ENCODE data around the gene ATG7. TPM values are rescaled to one million over a fixed set of nuclear protein-coding genes. Genes with fewer than 3 reads are reported as not detected.
"Not testable (repeated sequence)": the region's sequence is repeated elsewhere in the genome, so short reads cannot be mapped to it uniquely, and the experiment has no call there.

The ATG7 gene
- total RNA-seq, 2 experiments from 2014 or later: 26.9 to 35.1 TPM

DNA sequence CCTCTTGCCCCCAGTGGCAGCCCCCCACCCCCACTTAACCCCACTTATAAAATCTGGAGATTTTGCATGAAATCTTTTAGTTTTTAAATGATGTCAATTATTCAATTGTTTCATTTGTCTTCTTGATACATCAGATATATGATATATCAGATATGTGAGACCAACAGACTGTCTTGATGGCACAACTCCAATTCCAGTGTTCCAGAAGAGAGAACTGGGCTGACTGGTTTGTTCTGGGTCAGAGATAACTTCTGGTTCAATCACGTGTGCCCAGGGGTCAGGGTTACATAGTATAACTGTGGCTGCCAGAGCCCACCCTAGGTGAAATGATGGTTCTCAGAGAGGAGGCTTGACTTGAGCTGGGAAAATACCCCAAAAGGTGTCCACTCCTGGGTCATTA, 32.4 kb upstream of the ATG7 start:
- no peak overlapping the region for H3K27ac Mint-ChIP-seq
- no peak overlapping the region for H3K4me3 Mint-ChIP-seq
- CTCF ChIA-PET: interaction anchor here (2.5 kb wide), 1 partner anchor 94 kb away, joined by 27 read pairs; no protein-coding TSS in a partner anchor
- H3K36me3 Mint-ChIP-seq (ENCODE audit: low read depth): peaks cover 13% of the 10 kb centered on the region
- H3K4me1 Mint-ChIP-seq: peaks cover 30% of the 10 kb centered on the region
- POLR2A ChIA-PET: interaction anchor here (1.5 kb wide), 1 partner anchor 32 kb away, joined by 5 read pairs; the partner anchor contains the start of gene ATG7
- DNase-seq: no peak
- H3K27me3 Mint-ChIP-seq: peaks cover 12% of the 10 kb centered on the region
- peaks cover 18% of the 10 kb centered on the region for H3K9me3 Mint-ChIP-seq

- Mint-ChIP-seq H3K27me3 (peaks cover 8% of the 10 kb centered on the region), H3K9me3 (peaks cover 18% of the 10 kb centered on the region), H3K4me1 (peaks cover 30% of the 10 kb centered on the region), H3K27ac (peak overlapping the region; percentile 1), H3K4me3 (no peak overlapping the region), H3K36me3 (ENCODE audit: low read depth) (peaks cover 13% of the 10 kb centered on the region)
- ChIA-PET POLR2A (no interaction called here), CTCF (no interaction called here)
- no peak for DNase-seq
Measured at GRCh38 chr3:11240496-11240895, 31.7 kb upstream of the ATG7 start.

- ChIA-PET POLR2A (interaction anchor here (1.4 kb wide), 2 partner anchors 18 to 28 kb away, joined by 3 to 4 read pairs; partner anchors contain the start of gene ATG7), CTCF (interaction anchor here (1.8 kb wide), 1 partner anchor 90 kb away, joined by 9 read pairs; no protein-coding TSS in a partner anchor)
- no peak for DNase-seq
- peaks cover 6% of the 10 kb centered on the region for H3K27me3 Mint-ChIP-seq
- H3K4me3 Mint-ChIP-seq: no peak overlapping the region
- peaks cover 14% of the 10 kb centered on the region for H3K9me3 Mint-ChIP-seq
- peaks cover 9% of the 10 kb centered on the region for H3K36me3 Mint-ChIP-seq (ENCODE audit: low read depth)
- H3K4me1 Mint-ChIP-seq: peaks cover 7% of the 10 kb centered on the region
- H3K27ac Mint-ChIP-seq: no peak overlapping the region
Measured at GRCh38 chr3:11244121-11244677, 28.0 kb upstream of the ATG7 start.

- Mint-ChIP-seq H3K9me3 (peaks cover 10% of the 10 kb centered on the region), H3K27me3 (peaks cover 6% of the 10 kb centered on the region), H3K36me3 (ENCODE audit: low read depth) (peaks cover 4% of the 10 kb centered on the region), H3K27ac (no peak overlapping the region), H3K4me3 (no peak overlapping the region), H3K4me1 (peaks cover 4% of the 10 kb centered on the region)
- POLR2A ChIA-PET: interaction anchor here (1.1 kb wide), 1 partner anchor 66 kb away, joined by 3 read pairs; no protein-coding TSS in a partner anchor
- DNase-seq: no peak
- CTCF ChIA-PET: no interaction called here
Measured at GRCh38 chr3:11245276-11245675, 26.9 kb upstream of the ATG7 start.

DNA sequence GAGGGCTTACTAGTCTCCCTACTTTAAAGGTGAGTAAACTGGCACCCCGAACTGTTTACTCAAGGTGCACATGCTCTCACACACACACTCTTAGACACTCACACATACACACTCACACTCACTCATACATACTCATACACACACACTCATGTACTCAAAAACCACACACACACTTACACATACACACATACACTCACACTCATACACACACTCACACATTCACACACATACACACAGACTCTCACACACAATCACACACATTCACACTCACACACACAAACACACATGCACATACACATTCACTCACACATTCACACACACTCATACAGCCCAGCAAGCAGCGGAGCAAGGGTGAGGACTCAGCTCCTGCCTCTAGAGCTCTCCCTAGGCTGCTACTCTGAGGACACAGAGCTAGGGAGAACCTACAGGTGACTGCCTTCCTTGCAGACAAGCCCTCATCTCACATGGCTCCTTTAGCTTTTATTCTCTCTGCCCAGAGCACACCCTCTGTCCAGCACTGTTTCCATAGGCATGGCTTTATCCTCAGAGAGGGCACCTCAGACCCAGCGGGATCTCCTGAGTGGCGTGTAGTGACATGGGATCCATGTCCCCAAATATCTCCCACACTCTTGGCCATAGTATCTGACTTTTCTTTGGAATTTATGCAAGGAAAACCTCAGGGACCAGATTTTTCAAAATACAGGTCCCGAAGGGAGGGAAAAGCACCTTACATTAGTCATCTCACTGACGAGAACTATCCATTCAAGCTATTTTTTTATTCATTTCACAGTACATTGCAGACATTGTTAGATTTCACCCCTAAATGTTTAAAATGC, 26.2 kb upstream of the ATG7 start:
- Mint-ChIP-seq H3K36me3 (ENCODE audit: low read depth) (peaks cover 5% of the 10 kb centered on the region), H3K27ac (no peak overlapping the region), H3K27me3 (peaks cover 6% of the 10 kb centered on the region), H3K9me3 (peaks cover 7% of the 10 kb centered on the region), H3K4me1 (peaks cover 7% of the 10 kb centered on the region), H3K4me3 (no peak overlapping the region)
- DNase-seq: no peak
- ChIA-PET CTCF (no interaction called here), POLR2A (interaction anchor here (1.1 kb wide), 1 partner anchor 65 kb away, joined by 3 read pairs; no protein-coding TSS in a partner anchor)

DNA sequence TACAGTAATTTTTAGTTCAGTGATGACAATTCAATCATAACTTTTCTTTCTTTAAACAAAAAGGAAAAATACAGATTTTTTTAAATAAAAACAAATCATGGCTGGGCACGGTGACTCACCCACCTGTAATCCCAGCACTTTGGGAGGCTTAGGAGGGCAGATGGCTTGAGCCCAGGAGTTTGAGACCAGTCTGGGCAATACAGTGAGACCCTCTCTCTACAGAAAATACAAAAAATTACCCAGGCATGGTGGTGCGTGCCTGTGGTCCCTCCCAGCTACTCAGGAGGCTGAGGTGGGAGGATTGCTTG, 25.6 kb upstream of the ATG7 start:
- ChIA-PET CTCF (no interaction called here), POLR2A (interaction anchor here (1.1 kb wide), 1 partner anchor 64 kb away, joined by 3 read pairs; no protein-coding TSS in a partner anchor)
- peaks cover 7% of the 10 kb centered on the region for H3K9me3 Mint-ChIP-seq
- H3K27ac Mint-ChIP-seq: no peak overlapping the region
- H3K36me3 Mint-ChIP-seq (ENCODE audit: low read depth): peaks cover 6% of the 10 kb centered on the region
- H3K4me3 Mint-ChIP-seq: no peak overlapping the region
- H3K27me3 Mint-ChIP-seq: peaks cover 6% of the 10 kb centered on the region
- peaks cover 13% of the 10 kb centered on the region for H3K4me1 Mint-ChIP-seq
- DNase-seq: no peak

GRCh38 chr3:11247362-11247761, 24.8 kb upstream of the ATG7 start:
- POLR2A ChIA-PET: interaction anchor here (0.6 to 2.0 kb wide), 2 partner anchors 25 to 557 kb away, joined by 3 to 5 read pairs; partner anchors contain the start of gene ATG7
- H3K36me3 Mint-ChIP-seq (ENCODE audit: low read depth): peaks cover 6% of the 10 kb centered on the region

DNA sequence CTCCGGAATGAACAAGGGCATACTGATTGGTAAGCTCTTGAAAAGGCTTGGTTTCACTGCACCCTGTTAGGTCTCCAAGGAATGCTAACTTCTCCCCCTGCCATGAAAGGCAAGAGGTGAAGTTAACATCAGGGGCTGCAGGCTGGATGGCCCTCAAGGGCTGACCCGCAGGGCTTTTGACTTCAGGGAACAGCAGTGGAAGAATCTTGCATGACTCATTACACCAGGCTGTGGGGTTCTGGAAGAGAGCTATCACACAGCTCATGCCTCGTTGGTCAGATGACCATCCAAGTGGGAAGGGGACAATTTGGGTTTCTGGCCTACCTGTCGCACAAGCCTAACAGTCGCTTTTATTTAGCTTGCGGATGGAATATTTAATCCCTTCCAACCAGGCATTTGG, 23.6 kb upstream of the ATG7 start:
- peaks cover 2% of the 10 kb centered on the region for H3K27me3 Mint-ChIP-seq
- peaks cover 11% of the 10 kb centered on the region for H3K36me3 Mint-ChIP-seq (ENCODE audit: low read depth)
- H3K4me1 Mint-ChIP-seq: peaks cover 24% of the 10 kb centered on the region
- POLR2A ChIA-PET: interaction anchor here (1.1 to 2.0 kb wide), 2 partner anchors 11 to 23 kb away, joined by 3 to 5 read pairs; partner anchors contain the start of gene ATG7
- no peak for DNase-seq
- CTCF ChIA-PET: no interaction called here
- H3K27ac Mint-ChIP-seq: no peak overlapping the region
- H3K4me3 Mint-ChIP-seq: no peak overlapping the region
- peaks cover 3% of the 10 kb centered on the region for H3K9me3 Mint-ChIP-seq

More at GRCh38 chr3:11247362-11247761, 24.8 kb upstream of the ATG7 start:
- H3K4me1 Mint-ChIP-seq: peaks cover 20% of the 10 kb centered on the region
- no peak for DNase-seq
- peaks cover 7% of the 10 kb centered on the region for H3K9me3 Mint-ChIP-seq
- CTCF ChIA-PET: no interaction called here
- H3K4me3 Mint-ChIP-seq: no peak overlapping the region
- H3K27me3 Mint-ChIP-seq: peaks cover 6% of the 10 kb centered on the region
- H3K27ac Mint-ChIP-seq: no peak overlapping the region

DNA sequence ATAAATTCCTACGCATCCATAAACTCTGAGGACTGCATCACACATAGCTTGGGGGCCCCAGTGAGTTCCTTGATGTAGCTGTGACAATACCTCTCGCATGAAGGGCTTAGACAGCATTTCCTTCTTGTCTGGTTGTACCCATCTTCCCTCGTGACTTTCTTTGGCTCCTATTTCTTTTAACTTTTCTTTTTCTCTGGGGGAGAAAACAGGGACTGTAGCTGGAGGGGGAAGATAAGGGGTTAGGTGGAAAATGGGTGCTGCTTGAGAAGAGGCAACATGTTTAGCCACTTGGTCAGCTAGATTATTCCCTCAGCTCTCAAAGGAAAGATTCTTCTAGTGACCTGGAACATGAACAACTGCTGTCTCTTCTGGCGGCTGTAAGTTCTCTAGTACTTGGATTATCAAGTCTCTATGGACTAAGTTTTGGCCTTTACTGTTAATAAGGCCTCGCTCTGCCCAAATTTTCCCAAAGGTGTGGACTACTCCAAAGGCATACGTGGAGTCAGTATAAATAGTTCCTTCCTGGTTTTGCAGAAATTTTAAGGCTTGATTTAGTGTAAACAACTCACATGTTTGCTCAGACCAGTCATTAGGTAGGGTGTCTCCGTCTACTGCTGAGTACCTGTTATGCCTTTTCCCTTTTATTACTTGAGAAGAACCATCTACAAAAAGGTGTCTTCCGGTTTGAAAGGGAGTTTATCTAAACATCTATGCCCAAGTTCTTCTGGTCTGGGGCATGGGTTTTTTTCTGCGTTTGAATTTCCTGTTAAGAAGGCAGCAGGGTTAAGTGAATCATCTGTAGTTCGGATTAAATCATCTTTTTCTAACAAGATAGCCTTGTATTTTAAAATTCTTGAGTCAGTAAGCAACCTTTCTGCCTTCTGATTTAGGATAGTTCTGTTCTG, 21.0 kb upstream of the ATG7 start:
- CTCF ChIA-PET: no interaction called here

GRCh38 chr3:11251807-11252176, 20.4 kb upstream of the ATG7 start:
- CTCF ChIA-PET: no interaction called here
- peaks cover 11% of the 10 kb centered on the region for H3K36me3 Mint-ChIP-seq (ENCODE audit: low read depth)

More for the DNA sequence above, 21.0 kb upstream of the ATG7 start:
- peaks cover 24% of the 10 kb centered on the region for H3K4me1 Mint-ChIP-seq
- peaks cover 11% of the 10 kb centered on the region for H3K36me3 Mint-ChIP-seq (ENCODE audit: low read depth)
- H3K27ac Mint-ChIP-seq: peak overlapping the region; percentile 86
- H3K27me3 Mint-ChIP-seq: peaks cover 1% of the 10 kb centered on the region
- H3K4me3 Mint-ChIP-seq: peak overlapping the region; percentile 46
- POLR2A ChIA-PET: interaction anchor here (1.2 kb wide), 1 partner anchor 13 kb away, joined by 5 read pairs; no protein-coding TSS in a partner anchor
- peaks cover 8% of the 10 kb centered on the region for H3K9me3 Mint-ChIP-seq
- peak; percentile 18 for DNase-seq

DNA sequence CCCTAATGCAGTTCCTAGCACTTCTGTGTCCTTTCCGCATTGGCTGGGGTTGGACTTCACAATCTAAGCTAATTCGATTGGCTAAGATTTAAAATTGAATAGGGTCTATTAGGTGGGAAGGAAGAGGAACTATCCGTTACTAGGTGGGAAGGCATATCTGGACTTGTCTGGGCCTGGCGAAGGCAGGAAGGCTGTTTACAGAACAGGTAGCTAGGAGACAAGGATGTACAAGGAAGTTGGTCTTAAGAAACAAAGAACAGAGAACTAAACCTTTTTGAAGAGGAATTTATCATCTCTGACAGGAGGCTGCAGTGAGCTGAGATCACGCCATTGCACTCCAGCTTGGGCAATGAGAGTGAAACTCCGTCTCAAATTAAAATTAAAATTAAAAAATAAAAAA, 17.3 kb upstream of the ATG7 start:
- Mint-ChIP-seq H3K27me3 (peaks cover 1% of the 10 kb centered on the region), H3K36me3 (ENCODE audit: low read depth) (peaks cover 15% of the 10 kb centered on the region), H3K27ac (no peak overlapping the region), H3K9me3 (peaks cover 8% of the 10 kb centered on the region), H3K4me1 (peaks cover 24% of the 10 kb centered on the region), H3K4me3 (no peak overlapping the region)
- no peak for DNase-seq
- ChIA-PET CTCF (interaction anchor here (1.1 kb wide), 1 partner anchor 17 kb away, joined by 4 read pairs; no protein-coding TSS in a partner anchor), POLR2A (interaction anchor here (1.2 kb wide), 1 partner anchor 17 kb away, joined by 3 read pairs; the partner anchor contains the start of gene ATG7)

More at GRCh38 chr3:11251807-11252176, 20.4 kb upstream of the ATG7 start:
- no peak for DNase-seq
- H3K27ac Mint-ChIP-seq: peak overlapping the region; percentile 86
- H3K4me3 Mint-ChIP-seq: peak overlapping the region; percentile 46
- H3K27me3 Mint-ChIP-seq: peaks cover 1% of the 10 kb centered on the region
- POLR2A ChIA-PET: interaction anchor here (1.2 kb wide), 1 partner anchor 14 kb away, joined by 5 read pairs; no protein-coding TSS in a partner anchor
- H3K9me3 Mint-ChIP-seq: peaks cover 8% of the 10 kb centered on the region
- peaks cover 24% of the 10 kb centered on the region for H3K4me1 Mint-ChIP-seq

DNA sequence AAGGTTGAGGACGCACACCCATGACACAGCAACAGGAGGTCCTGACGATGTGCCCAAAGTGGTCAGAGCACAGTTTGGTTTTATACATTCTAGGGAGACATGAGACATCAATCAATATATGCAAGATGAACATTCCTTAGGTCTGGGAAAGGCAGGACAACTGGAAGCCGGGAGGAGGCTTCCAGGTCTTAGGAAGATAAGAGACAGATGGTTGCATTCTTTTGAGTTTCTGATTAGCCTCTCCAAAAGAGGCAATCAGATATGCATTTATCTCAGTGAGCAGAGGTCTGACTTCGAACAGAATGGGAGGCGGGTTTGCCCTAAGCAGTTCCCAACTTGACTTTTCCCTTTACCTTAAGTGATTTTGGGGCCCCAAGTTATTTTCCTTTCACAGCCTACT, 16.7 kb upstream of the ATG7 start:
- peaks cover 21% of the 10 kb centered on the region for H3K4me1 Mint-ChIP-seq
- H3K27ac Mint-ChIP-seq, DNase-seq, H3K27me3 Mint-ChIP-seq, H3K9me3 Mint-ChIP-seq, CTCF ChIA-PET, POLR2A ChIA-PET, H3K4me3 Mint-ChIP-seq: not testable (repeated sequence)
- peaks cover 13% of the 10 kb centered on the region for H3K36me3 Mint-ChIP-seq (ENCODE audit: low read depth)
